ENCODE data around the gene AFM. TPM values are rescaled to one million over a fixed set of nuclear protein-coding genes. Genes with fewer than 3 reads are reported as not detected.

The AFM gene
- total RNA-seq, 6 experiments from 2014 or later: not detected

DNA sequence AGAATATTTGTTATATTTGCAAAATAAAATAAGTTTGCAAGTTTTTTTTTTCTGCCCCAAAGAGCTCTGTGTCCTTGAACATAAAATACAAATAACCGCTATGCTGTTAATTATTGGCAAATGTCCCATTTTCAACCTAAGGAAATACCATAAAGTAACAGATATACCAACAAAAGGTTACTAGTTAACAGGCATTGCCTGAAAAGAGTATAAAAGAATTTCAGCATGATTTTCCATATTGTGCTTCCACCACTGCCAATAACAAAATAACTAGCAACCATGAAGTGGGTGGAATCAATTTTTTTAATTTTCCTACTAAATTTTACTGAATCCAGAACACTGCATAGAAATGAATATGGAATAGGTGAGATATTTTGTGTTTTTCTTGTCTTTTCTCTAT, 45.6 kb upstream of the AFM start, which contains the start of gene AFP:
Gene AFP, plus strand, starts transcription at position 238 of the 400 bp plus-strand sequence. Its CDS starts 42 bp downstream, at position 280.
- Mint-ChIP-seq H3K4me3 (no peak within 1 kb of the TSS), H3K36me3 (ENCODE audit: low read depth) (no peaks in the 10 kb centered on the region), H3K4me1 (ENCODE audit: low read depth) (no peaks in the 10 kb centered on the region), H3K27me3 (ENCODE audit: insufficient read depth) (peaks cover 4% of the 10 kb centered on the region; the same call in 1 of the 2 replicates), H3K9me3 (no peaks in the 10 kb centered on the region), H3K27ac (no peak within 1 kb of the TSS)
- TF ChIP-seq, protein P1, sequence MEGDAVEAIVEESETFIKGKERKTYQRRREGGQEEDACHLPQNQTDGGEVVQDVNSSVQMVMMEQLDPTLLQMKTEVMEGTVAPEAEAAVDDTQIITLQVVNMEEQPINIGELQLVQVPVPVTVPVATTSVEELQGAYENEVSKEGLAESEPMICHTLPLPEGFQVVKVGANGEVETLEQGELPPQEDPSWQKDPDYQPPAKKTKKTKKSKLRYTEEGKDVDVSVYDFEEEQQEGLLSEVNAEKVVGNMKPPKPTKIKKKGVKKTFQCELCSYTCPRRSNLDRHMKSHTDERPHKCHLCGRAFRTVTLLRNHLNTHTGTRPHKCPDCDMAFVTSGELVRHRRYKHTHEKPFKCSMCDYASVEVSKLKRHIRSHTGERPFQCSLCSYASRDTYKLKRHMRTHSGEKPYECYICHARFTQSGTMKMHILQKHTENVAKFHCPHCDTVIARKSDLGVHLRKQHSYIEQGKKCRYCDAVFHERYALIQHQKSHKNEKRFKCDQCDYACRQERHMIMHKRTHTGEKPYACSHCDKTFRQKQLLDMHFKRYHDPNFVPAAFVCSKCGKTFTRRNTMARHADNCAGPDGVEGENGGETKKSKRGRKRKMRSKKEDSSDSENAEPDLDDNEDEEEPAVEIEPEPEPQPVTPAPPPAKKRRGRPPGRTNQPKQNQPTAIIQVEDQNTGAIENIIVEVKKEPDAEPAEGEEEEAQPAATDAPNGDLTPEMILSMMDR (IDR thresholded peaks at IDR 0.05): no peak
- no peak for DNase-seq

DNA sequence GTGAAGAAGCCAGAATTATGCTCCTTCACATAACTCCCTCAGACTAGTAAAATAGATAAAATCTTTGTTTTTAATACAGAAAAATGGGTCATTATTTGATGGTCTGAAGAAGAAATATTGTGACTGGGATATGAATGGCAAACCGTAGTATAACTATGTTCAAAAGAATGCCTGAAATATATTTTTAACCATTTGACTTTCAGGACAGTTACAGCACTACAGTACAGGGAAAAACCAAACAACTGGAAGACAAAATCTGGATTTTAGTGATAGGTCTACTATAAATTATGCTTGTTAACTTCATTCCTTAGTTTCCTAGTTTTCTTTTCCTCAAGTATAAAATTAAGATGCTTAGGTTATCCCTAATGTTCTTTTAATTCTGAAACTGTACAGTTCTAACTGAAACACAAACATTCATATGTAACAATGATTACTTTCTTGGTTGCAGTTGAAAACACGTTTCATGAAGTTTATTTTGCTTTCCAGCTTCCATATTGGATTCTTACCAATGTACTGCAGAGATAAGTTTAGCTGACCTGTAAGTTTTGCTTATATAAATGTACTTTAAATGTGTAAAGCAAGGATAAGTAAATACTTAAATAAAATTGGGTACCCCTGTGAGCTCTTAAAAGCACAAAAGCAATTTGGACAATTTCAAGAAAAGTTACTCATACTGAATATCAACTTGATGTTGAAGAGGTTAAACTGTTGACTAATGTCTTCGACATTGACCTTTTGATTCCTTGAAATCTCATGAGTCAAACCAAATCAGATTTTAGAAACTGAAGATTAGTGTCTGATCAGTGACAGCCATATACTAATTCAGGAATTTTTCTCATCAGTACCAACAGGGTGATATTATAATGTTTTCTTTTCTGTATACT, 44.6 kb upstream of the AFM start:
- DNase-seq: no peak
- TF ChIP-seq, protein P1 (IDR thresholded peaks at IDR 0.05): no peak
- no peaks in the 10 kb centered on the region for H3K36me3 Mint-ChIP-seq (ENCODE audit: low read depth)
- no peak overlapping the region for H3K27ac Mint-ChIP-seq
- no peaks in the 10 kb centered on the region for H3K9me3 Mint-ChIP-seq
- peaks cover 5% of the 10 kb centered on the region for H3K4me1 Mint-ChIP-seq (ENCODE audit: low read depth)
- peaks cover 2% of the 10 kb centered on the region; the same call in 1 of the 2 replicates for H3K27me3 Mint-ChIP-seq (ENCODE audit: insufficient read depth)
- H3K4me3 Mint-ChIP-seq: no peak overlapping the region

DNA sequence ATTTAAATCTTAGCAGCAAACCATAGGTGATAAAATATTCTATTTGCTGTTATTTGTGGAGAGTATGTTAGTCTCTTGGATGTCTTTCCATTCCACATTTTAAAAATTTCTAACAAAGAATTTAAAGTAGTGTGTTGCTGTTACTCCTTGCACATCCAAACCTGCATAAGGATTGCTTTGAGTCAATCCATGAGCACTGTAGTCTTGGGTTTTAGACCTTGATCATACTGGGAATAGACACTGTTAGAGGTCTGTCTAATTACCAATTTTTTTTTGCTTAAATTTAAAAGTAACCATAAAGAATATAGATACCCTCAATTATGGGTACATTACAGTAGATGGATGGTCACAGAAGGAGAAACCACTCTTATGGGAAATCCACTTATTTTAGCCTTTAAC, 44.0 kb upstream of the AFM start:
- DNase-seq: no peak
- no peaks in the 10 kb centered on the region for H3K36me3 Mint-ChIP-seq (ENCODE audit: low read depth)
- H3K27me3 Mint-ChIP-seq (ENCODE audit: insufficient read depth): peaks cover 2% of the 10 kb centered on the region; the same call in 1 of the 2 replicates
- H3K4me1 Mint-ChIP-seq (ENCODE audit: low read depth): peaks cover 11% of the 10 kb centered on the region
- TF ChIP-seq, protein P1 (IDR thresholded peaks at IDR 0.05): no peak
- H3K9me3 Mint-ChIP-seq: no peaks in the 10 kb centered on the region
- no peak overlapping the region for H3K27ac Mint-ChIP-seq
- no peak overlapping the region for H3K4me3 Mint-ChIP-seq

DNA sequence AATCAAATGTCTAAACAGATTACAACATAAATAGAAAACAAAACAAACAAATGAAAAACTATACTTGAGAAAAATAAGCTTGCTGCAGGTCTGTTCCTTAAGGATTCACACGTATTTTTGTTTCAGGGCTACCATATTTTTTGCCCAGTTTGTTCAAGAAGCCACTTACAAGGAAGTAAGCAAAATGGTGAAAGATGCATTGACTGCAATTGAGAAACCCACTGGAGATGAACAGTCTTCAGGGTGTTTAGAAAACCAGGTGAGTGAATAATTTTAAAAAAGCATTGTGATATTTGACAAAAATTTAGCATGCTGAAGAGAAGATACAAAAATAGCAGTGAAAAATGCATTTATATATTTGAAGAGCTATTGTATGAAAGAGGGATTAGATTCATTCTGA, 43.5 kb upstream of the AFM start:
- H3K27me3 Mint-ChIP-seq (ENCODE audit: insufficient read depth): peaks cover 2% of the 10 kb centered on the region; the same call in 1 of the 2 replicates
- H3K4me1 Mint-ChIP-seq (ENCODE audit: low read depth): peaks cover 14% of the 10 kb centered on the region
- H3K27ac Mint-ChIP-seq: no peak overlapping the region
- TF ChIP-seq, protein P1 (IDR thresholded peaks at IDR 0.05): no peak
- no peak for DNase-seq
- no peaks in the 10 kb centered on the region for H3K36me3 Mint-ChIP-seq (ENCODE audit: low read depth)
- no peaks in the 10 kb centered on the region for H3K9me3 Mint-ChIP-seq
- H3K4me3 Mint-ChIP-seq: no peak overlapping the region

DNA sequence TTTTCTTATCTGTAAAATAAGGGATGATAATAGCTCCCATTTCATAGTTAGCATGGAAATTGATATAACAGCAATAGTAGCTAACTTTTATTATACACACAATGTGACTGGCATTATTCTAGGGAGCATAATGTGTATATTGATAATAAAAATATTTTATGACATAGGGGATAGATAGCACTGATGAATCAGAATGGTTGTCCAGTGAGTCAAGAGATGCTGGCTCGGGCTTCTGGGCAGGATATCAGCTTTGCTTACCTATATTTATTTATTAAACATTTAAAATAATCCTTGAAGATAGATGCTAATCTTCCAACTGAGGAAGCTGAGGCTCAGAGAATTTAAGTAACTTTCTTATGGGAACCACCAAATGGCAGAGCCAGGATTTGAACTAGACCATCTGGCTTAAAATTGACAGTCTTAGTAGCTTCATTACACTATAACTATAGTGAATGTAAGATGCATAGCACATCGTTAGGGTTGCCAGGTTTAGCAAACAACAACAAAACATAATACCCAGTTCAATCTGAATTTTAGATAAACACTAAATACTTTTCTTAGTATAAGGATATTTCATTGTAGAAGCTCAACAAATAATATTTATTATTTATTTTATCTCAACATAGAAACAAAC, 42.8 kb upstream of the AFM start:
- no peak overlapping the region for H3K27ac Mint-ChIP-seq
- no peak overlapping the region for H3K4me3 Mint-ChIP-seq
- DNase-seq: no peak
- TF ChIP-seq, protein P1 (IDR thresholded peaks at IDR 0.05): no peak
- peaks cover 14% of the 10 kb centered on the region for H3K4me1 Mint-ChIP-seq (ENCODE audit: low read depth)
- no peaks in the 10 kb centered on the region for H3K9me3 Mint-ChIP-seq
- no peaks in the 10 kb centered on the region for H3K36me3 Mint-ChIP-seq (ENCODE audit: low read depth)
- H3K27me3 Mint-ChIP-seq (ENCODE audit: insufficient read depth): peaks cover 2% of the 10 kb centered on the region; the same call in 1 of the 2 replicates
